Sigmoid colon (tissue), 7 donors: Measurements from ENCODE around the gene MRPL46. TPM values are rescaled to one million over a fixed set of nuclear protein-coding genes. Genes with fewer than 3 reads are reported as not detected.

Source experiments
- DNase-seq: peaks from one replicate; pipeline ENCODE4 v3.0.0-alpha.2; 2019
- H3K27ac ChIP-seq, 4 donors: fragments of 200-600 bp; sonication (generic); one replicate each; pipeline ENCODE4 v1.5.1; 2016 to 2019; ENCODE audit warnings: mild to moderate bottlenecking in 1 of 4
- H3K27me3 ChIP-seq, 3 donors: fragments of 200-600 bp; sonication (generic); one replicate each; pipeline ENCODE4 v1.5.1; 2019; ENCODE audit warnings: mild to moderate bottlenecking in 1 of 3
- H3K36me3 ChIP-seq, 4 donors: fragments of 200-600 bp; sonication (generic); one replicate each; pipeline ENCODE4 v1.5.1; 2016 to 2019
- H3K4me1 ChIP-seq, 4 donors: fragments of 200-600 bp; sonication (generic); one replicate each; pipeline ENCODE4 v1.5.1; 2017 to 2019
- H3K4me3 ChIP-seq, 4 donors: fragments of 200-600 bp; sonication (generic); one replicate each; pipeline ENCODE4 v1.5.1; 2017 to 2019; ENCODE audit warnings: mild to moderate bottlenecking in 2 of 4, moderate library complexity in 1 of 4
- H3K9me3 ChIP-seq, 4 donors: fragments of 200-600 bp in 3 of 4; sonication (generic) in 3 of 4; one replicate each; pipeline versions ENCODE4 v1.5.1 to v1.6.1; 2013 to 2019
- CTCF ChIP-seq, 4 experiments: fragments of 450-650 bp in 3 of 4; fragments of 200-600 bp in 1 of 4; IDR thresholded peaks; one replicate each; pipeline ENCODE4 v1.5.1; 2016 to 2019; ENCODE audit warnings: antibody characterized with exemption in 4 of 4, mild to moderate bottlenecking in 3 of 4, moderate library complexity in 2 of 4
- EP300 ChIP-seq, 4 donors: sonication (generic); formaldehyde crosslinking; IDR thresholded peaks; one replicate each; pipeline ENCODE4 v1.6.1; 2017; ENCODE audit warnings: antibody characterized with exemption in 4 of 4
- POLR2A ChIP-seq, 2 donors: fragments of 450-650 bp; IDR thresholded peaks; one replicate each; pipeline ENCODE4 v1.6.1; 2016; ENCODE audit warnings: antibody characterized with exemption in 2 of 2, mild to moderate bottlenecking in 2 of 2, moderate library complexity in 2 of 2
- POLR2AphosphoS5 ChIP-seq, 4 donors: sonication (generic); formaldehyde crosslinking; IDR thresholded peaks; one replicate each; pipeline ENCODE4 v1.6.1; 2017; ENCODE audit warnings: antibody characterized with exemption in 4 of 4
- WGBS, 2 donors: extraction: QIAGEN DNeasy Blood & Tissue Kit; methylation state at CpG; one replicate each; pipeline ENCODE4 v1.1.7; 2013; 5-methylcytosine and 5-hydroxymethylcytosine counted together
- intact Hi-C: fragments of 100-400 bp; cut with DNase I; formaldehyde crosslinking; loops from one replicate; pipeline ENCODE4 v1.15.1; 2023
- polyA plus RNA-seq, 3 donors: library from polyadenylated mRNA; stranded (reverse); fragments of 200-250 nt; gene quantifications; one replicate each; pipeline ENCODE4 v1.2.3, GENCODE V29; 2013
- total RNA-seq, 4 donors: library from RNA; depleted of rRNA; stranded (reverse); fragments of >200 nt; gene quantifications; one replicate each; pipeline ENCODE4 v1.1.0, GENCODE V29; 2016
- donor health status: healthy with polysubstance abuse.
- donor health status: Bipolar disorder and iron deficiency.
- donor health status: healthy.

Gene MRPL46
- total and polyA plus RNA-seq, 7 donors: 15.9 to 53.6 (median 45.8) TPM

- TF ChIP-seq POLR2A (IDR thresholded peaks at IDR 0.05): no peak
- no peak overlapping the region for H3K27ac ChIP-seq
- H3K27me3 ChIP-seq: no peaks in the 10 kb centered on the region
- DNase-seq: no peak
- no peaks in the 10 kb centered on the region for H3K9me3 ChIP-seq
- intact Hi-C loops: no loop called here
- WGBS, 2 donors: 70 to 93% methylated on average over 2 of the region's 2 CpGs
- H3K4me1 ChIP-seq: no peaks in the 10 kb centered on the region
- H3K36me3 ChIP-seq: peaks cover 7 to 70% (median 13%) of the 10 kb centered on the region in 4 donors
- H3K4me3 ChIP-seq: no peak overlapping the region
These were observed 44.0 kb upstream of the MRPL46 start for GRCh38 chr15:88511161-88511560.

GRCh38 chr15:88509964-88510363, 42.8 kb upstream of the MRPL46 start:
- H3K9me3 ChIP-seq: no peaks in the 10 kb centered on the region
- intact Hi-C loops: no loop called here
- H3K4me1 ChIP-seq: no peaks in the 10 kb centered on the region
- TF ChIP-seq POLR2A (IDR thresholded peaks at IDR 0.05): no peak
- no peak for TF ChIP-seq EP300 (IDR thresholded peaks at IDR 0.05)
- no peak for TF ChIP-seq POLR2AphosphoS5 (IDR thresholded peaks at IDR 0.05)
- TF ChIP-seq CTCF (IDR thresholded peaks at IDR 0.05): no peak
- H3K36me3 ChIP-seq: peaks cover 7 to 59% (median 15%) of the 10 kb centered on the region in 4 donors
- no peak for DNase-seq
- no peak overlapping the region for H3K27ac ChIP-seq
- H3K27me3 ChIP-seq: no peaks in the 10 kb centered on the region
- H3K4me3 ChIP-seq: no peak overlapping the region

- 93 to 98% methylated on average over 4 of the region's 4 CpGs for WGBS, 2 donors
- H3K4me1 ChIP-seq: no peaks in the 10 kb centered on the region
- no peaks in the 10 kb centered on the region for H3K27me3 ChIP-seq
- H3K27ac ChIP-seq: no peak overlapping the region
- H3K4me3 ChIP-seq: no peak overlapping the region
- peaks cover 7 to 57% (median 15%) of the 10 kb centered on the region in 4 donors for H3K36me3 ChIP-seq
- intact Hi-C loops: no loop called here
- no peak for TF ChIP-seq POLR2AphosphoS5 (IDR thresholded peaks at IDR 0.05)
- no peak for TF ChIP-seq POLR2A (IDR thresholded peaks at IDR 0.05)
- TF ChIP-seq CTCF (IDR thresholded peaks at IDR 0.05): no peak
- no peak for TF ChIP-seq EP300 (IDR thresholded peaks at IDR 0.05)
- no peaks in the 10 kb centered on the region for H3K9me3 ChIP-seq
- DNase-seq: no peak
These were observed 42.1 kb upstream of the MRPL46 start for GRCh38 chr15:88509321-88509720.

- TF ChIP-seq CTCF (IDR thresholded peaks at IDR 0.05) (no peak), POLR2AphosphoS5 (IDR thresholded peaks at IDR 0.05) (no peak), POLR2A (IDR thresholded peaks at IDR 0.05) (no peak), EP300 (IDR thresholded peaks at IDR 0.05) (no peak)
- Histone ChIP-seq H3K9me3 (no peaks in the 10 kb centered on the region), H3K4me1 (no peaks in the 10 kb centered on the region), H3K27ac (no peak overlapping the region), H3K27me3 (no peaks in the 10 kb centered on the region), H3K4me3 (no peak overlapping the region), H3K36me3 (peaks cover 7 to 55% (median 13%) of the 10 kb centered on the region in 4 donors)
- no peak for DNase-seq
- intact Hi-C loops: no loop called here
These were observed 39.4 kb upstream of the MRPL46 start for GRCh38 chr15:88506628-88507027.

GRCh38 chr15:88505721-88506120, 38.5 kb upstream of the MRPL46 start:
- no peak overlapping the region for H3K4me3 ChIP-seq
- intact Hi-C loops: no loop called here
- H3K9me3 ChIP-seq: no peaks in the 10 kb centered on the region
- no peak for DNase-seq
- no peak for TF ChIP-seq CTCF (IDR thresholded peaks at IDR 0.05)
- TF ChIP-seq POLR2A (IDR thresholded peaks at IDR 0.05): no peak
- TF ChIP-seq EP300 (IDR thresholded peaks at IDR 0.05): no peak
- TF ChIP-seq POLR2AphosphoS5 (IDR thresholded peaks at IDR 0.05): no peak
- no peak overlapping the region for H3K27ac ChIP-seq
- peaks cover 5 to 48% (median 12%) of the 10 kb centered on the region in 4 donors for H3K36me3 ChIP-seq
- no peaks in the 10 kb centered on the region for H3K27me3 ChIP-seq
- no peaks in the 10 kb centered on the region for H3K4me1 ChIP-seq
- 96 to 98% methylated on average over 2 of the region's 2 CpGs for WGBS, 2 donors
